GM20000 (cell line): ENCODE data around the gene TOR4A.

ENCODE experiments used
- DNase-seq: peaks from one replicate; pipeline ENCODE4 v3.0.0; 2012; ENCODE audit warnings: low spot score
- TF ChIP-seq, protein P1 (sequence below): IDR thresholded peaks from 2 replicates; pipeline ENCODE4 v1.5.1; 2012; ENCODE audit warnings: mild to moderate bottlenecking, control low read depth; ENCODE audit errors: extremely low read depth, missing control alignments

Gene TOR4A

DNA sequence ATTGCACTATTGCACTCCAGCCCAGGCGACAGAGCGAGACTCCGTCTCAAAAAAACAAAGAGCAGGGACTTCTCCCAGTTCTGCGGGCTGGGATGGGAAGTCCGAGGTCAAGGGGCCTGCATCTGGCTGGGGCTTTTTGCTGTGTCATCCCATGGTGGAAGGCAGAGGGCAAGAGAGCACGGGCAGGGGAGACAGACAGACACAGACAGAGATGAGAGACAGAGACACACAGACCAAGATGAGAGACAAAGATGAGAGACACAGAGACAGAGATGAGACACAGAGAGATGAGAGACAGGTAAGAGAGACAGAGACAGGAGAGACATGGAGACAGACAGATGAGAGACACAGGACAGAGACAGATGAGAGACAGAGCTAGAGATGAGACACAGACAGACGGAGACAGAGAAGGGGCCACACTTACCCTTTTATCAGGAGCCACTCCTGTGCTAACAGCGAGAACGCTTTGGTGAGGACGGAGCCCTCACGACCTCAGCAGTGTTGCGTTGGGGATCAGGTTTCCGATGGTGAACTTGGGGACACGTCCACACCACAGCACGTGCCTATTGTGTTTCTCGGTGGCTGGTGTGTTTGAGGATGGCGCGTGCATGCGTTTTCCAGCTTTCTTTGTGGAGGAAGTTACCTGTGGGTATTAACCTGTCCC, 8.9 kb upstream of the TOR4A start:
- no peak for DNase-seq
- TF ChIP-seq, protein P1, sequence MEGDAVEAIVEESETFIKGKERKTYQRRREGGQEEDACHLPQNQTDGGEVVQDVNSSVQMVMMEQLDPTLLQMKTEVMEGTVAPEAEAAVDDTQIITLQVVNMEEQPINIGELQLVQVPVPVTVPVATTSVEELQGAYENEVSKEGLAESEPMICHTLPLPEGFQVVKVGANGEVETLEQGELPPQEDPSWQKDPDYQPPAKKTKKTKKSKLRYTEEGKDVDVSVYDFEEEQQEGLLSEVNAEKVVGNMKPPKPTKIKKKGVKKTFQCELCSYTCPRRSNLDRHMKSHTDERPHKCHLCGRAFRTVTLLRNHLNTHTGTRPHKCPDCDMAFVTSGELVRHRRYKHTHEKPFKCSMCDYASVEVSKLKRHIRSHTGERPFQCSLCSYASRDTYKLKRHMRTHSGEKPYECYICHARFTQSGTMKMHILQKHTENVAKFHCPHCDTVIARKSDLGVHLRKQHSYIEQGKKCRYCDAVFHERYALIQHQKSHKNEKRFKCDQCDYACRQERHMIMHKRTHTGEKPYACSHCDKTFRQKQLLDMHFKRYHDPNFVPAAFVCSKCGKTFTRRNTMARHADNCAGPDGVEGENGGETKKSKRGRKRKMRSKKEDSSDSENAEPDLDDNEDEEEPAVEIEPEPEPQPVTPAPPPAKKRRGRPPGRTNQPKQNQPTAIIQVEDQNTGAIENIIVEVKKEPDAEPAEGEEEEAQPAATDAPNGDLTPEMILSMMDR = no peak

DNA sequence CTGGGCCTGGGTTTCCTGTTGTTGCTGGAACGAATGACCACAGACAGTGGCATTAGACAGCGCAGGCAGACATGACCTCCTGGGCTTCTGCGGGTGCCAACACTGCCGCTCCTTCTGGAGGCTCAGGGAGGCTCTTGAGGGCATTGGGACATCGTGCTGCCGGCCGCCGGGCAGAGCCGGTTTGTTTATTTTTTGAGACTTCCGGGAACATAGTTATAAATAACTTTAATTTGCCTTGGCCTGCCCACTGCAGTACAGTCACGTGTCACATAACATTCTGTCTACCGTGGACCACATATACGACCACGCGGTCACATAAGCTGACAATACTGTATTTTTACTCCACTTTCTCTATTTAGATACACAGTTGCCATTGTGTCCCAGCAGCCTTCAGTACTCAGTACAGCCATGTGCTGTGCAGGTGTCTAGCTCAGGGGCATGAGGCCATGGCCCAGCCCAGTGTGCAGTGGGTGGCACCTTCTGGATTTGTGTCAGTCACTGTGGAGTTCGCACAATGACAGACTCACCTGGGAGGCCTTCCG, 8.2 kb upstream of the TOR4A start:
- peak; percentile 74 for DNase-seq
- TF ChIP-seq, protein P1 = no peak

DNA sequence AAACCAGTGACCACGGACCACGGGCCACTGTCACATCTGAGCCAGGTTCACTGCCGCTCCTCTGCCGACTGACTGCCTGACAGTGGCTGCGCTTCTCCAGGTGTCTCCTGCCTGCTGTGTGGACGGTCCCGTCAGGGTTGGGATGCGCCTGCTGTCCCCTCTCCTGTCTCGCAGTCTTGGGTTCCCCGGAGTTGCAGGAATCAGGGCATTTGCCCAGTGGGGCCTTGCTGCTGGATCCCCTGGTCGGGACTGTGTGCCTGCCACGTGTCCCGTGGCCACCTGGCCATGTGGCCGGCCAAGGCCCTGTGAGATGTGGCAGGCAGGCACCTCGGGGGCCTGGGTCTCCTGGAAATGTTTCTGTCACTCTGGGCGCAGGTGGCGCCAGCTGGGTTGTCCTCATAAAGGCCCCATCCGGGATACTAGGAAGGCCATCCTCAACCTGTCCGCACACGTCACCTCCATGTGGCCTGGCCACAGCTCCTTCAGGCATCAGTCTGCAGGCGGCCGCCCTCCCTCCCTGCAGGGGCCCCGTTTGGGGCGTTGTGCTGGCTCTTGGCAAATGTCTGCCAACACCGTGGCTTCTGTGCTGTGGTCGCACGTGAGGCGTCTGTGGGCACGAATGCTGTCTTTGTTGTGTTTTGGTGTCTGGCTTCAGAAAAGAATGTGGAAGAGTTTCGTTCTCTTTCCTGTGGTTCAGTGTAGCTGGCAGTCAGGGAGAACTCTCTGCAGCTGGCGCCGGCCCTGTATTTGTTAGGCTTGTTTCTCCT, 6.4 kb upstream of the TOR4A start:
- no peak for DNase-seq
- TF ChIP-seq, protein P1 = no peak

DNA sequence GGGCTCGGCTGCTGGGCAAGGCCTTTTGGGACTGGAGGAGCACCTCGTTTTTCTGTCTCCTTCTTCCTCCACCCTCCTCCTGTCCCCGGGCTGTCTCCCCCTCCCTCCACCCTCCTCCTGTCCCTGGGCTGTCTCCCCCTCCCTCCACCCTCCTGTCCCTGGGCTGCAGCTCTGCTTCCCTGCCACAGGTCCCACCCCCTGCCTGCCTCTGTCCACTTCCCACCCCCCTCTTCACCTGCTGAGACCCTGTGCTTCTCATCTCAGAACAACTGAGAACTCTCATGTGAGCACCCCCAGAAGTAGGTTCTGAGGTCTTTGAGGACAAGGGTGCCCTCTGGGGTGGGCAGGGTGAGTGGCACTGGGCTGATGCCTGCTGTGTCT, 5.8 kb upstream of the TOR4A start:
- TF ChIP-seq, protein P1 = no peak
- DNase-seq = no peak

DNA sequence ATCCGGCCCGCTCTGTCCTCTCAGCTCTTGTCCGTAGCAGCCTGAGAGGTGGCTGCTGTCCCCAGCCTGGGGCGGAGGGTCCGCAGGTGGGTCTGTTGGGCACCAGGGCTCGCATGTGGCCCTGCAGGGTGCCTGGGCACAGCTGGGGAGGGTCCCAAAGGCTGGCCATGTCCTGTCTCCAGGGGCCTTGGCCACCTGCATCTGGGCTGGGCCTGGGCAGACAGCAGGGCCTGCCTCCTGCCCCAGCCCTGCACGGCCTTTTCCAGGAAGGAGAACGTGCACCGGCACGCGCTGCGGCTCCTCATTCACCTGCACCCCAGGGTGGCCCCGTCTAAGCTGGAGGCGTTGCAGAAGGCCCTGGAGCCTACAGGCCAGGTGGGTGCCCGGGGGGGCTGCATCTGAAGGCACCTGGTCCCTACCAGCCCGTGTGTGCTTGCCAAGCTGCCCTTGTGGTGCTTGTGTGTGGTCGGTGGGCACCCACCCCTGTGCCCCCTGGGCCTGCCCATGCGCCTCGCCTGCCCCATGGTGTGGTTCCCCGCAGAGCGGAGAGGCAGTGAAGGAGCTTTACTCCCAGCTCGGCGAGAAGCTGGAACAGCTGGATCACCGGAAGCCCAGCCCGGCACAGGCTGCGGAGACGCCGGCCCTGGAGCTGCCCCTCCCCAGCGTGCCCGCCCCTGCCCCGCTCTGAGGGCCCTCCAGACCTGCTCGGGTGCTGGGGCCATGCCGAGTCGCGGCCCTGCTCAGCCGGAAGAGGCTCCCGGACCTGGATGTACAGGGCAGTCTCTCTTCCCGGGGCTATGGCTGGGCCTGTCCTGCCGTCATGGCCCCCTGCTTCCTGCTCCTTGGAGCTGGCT, 5.1 kb upstream of the TOR4A start:
- DNase-seq = no peak
- TF ChIP-seq, protein P1 = no peak

DNA sequence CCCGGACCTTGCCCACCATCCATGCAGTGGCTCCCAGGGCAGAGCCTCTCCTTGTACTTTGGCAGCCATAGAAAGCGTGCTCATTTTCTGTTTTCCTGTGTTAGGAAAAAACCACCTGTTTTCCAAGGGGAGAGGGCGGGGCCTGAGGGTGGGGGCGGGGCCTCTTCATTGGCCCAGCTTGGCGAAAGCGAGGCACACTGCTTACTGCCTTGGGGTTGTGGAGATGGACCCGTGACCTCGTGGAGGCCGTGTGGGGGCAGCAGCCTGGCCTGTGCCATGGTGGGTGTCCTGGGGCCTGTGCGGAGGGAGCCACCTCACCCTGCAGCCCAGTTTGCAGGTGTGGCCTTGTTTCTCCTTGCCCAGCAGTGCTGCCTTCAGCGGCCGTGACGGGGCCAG, 4.4 kb upstream of the TOR4A start:
- DNase-seq = no peak
- TF ChIP-seq, protein P1 = no peak
